ENCODE measurements around the gene VSTM2L.

DNA sequence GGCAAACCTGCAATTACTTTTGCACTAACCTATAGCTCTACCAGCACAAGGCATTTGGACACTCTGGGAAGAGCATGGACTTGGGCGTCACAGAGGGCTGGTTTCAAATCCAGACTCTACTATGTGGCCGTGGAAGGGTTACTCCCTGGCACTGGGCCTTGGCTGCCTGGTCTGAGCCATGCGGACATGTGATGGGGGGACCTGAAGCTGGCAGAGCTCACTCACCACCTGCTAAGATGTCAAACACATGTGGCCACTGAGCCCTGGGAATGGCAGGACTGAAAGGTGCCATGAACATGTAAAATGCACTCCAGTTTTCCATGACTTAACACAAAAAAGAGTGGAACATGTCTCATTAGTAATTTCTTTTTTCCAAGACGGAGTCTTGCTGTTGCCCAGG, 23.7 kb downstream of the VSTM2L start:
- TF ChIP-seq, protein P1, sequence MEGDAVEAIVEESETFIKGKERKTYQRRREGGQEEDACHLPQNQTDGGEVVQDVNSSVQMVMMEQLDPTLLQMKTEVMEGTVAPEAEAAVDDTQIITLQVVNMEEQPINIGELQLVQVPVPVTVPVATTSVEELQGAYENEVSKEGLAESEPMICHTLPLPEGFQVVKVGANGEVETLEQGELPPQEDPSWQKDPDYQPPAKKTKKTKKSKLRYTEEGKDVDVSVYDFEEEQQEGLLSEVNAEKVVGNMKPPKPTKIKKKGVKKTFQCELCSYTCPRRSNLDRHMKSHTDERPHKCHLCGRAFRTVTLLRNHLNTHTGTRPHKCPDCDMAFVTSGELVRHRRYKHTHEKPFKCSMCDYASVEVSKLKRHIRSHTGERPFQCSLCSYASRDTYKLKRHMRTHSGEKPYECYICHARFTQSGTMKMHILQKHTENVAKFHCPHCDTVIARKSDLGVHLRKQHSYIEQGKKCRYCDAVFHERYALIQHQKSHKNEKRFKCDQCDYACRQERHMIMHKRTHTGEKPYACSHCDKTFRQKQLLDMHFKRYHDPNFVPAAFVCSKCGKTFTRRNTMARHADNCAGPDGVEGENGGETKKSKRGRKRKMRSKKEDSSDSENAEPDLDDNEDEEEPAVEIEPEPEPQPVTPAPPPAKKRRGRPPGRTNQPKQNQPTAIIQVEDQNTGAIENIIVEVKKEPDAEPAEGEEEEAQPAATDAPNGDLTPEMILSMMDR (IDR thresholded peaks at IDR 0.05) = no peak
- TF ChIP-seq POLR2A (IDR thresholded peaks at IDR 0.05) = no peak
